Measurements from ENCODE around the gene ACTR1B.
A peak's percentile ranks its signal among the peaks of the same experiment; 100 is the strongest.
"Not testable (repeated sequence)": the region's sequence is repeated elsewhere in the genome, so short reads cannot be mapped to it uniquely, and the experiment has no call there.

ACTR1B gene

DNA sequence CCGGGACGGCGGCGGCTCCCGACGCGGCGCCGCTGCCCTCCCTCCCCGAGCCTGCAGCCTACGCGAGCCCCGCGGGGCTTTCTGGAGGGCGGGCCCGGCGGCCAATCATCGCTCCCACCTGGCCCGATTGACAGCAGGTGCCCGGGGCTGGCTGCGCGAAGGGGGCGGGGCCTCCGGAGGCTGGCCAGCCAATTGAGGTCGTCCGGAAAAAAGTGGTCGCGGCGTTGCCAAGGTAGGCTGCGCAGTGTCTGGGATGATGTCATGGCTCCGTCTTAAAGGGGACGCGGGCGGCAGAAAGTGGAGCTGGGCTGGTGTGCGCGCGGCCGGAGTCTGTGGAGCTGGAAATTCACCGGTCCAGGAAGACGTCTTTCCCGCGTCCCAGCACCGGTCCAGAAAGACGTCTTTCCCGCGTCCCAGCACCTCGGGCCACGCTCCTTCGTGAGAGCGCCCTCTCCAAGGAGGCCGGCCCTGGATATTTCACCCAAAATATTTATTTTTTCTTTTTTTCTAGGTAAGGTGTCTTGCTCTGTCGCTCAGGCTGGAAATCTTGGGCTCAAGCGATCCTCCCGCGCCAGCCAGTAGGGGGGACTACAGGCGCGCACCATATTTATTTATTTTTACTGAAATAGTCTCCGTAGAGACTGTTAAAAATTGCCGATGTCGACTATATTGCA, at the start of gene ACTR1B:
ACTR1B (minus strand) TSS at position 83 of the 674 bp plus-strand sequence. CDS start 154 bp downstream, outside the sequence.
- DNase-seq: peak; percentile 98

DNA sequence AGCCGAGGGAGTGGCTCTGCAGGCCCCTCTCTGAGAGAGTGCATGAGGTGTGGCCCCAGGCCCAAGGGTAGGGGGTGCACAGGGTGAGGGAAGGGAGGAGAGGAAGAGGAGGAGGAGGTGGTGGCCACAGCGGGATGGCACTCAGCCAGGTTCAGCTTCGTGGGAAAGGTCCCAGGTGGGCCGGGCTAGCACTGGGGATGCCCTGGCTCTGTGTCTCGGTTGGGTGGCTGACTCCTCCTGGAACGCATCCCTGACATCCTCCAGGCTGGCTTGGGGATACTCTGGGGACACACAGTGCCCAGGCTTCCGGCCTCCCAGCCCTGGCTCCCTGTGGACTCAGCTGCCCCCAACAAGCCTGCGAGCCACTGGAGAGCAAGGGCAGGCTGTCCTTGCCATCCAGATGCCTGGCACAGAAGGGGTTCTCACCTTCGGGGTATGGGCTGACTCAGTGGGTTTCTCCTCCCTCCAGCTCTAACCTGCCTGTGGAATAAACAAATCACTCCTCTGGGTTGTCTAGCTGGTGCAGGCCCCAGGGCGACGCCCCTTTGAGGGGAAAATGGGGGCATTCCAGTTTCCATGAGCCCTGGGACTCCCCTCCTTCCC, 49.0 kb upstream of the ACTR1B start:
- no peak for DNase-seq

DNA sequence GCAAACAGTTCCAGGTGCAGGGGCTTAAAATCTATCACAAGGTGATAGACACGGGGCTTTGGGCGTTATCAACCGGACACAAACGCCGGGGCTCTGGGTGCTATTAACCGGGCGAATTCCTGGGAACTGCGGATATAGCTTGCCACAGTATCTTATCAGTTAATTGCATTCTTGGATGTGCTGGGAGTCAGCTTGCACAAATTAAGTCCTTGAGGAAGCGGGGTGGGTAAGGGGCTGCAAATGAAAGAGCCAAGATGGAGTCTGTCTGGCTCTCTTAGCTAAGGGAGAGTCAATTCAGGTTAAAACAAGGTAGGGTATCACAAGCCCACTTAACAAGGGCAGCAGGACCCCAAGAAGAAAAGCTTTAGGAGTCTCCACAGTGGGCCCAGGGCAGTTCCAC, 48.3 kb upstream of the ACTR1B start:
- not testable (repeated sequence) for DNase-seq

DNA sequence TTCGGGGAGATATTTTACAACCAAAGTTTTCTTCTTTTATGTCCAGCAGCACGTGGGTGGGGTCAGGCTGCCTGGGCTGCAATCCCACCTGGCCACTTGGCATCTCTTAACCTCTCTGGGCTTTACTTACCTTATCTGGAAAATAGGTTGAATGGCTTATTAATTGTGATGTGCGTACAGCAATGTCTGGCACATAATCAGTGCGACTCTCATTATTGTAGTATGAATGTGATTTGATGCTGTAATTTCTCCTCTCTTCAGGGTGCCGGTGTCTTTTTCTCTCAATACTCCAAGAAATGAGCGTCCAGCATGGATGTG, 47.5 kb upstream of the ACTR1B start:
- DNase-seq: no peak

DNA sequence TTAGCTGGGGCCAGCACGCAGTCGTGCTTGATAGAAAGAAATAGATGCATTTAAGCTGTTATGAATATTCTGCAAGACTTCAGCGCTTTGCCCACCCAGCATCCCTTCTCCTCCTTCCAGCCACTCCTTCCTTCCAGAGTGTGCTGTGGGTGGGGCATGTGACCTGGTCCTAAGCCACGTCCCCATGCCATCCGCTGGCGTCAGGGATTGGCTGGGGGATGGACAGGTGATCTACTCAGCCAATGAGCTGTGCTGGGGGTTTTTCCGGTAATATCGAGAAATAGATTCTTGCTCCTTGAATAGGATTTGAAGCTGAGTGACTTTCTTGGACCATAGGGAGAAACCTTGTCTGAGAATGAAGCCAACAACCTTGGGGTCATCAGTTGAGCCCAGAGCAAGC, 44.8 kb upstream of the ACTR1B start:
- no peak for DNase-seq

DNA sequence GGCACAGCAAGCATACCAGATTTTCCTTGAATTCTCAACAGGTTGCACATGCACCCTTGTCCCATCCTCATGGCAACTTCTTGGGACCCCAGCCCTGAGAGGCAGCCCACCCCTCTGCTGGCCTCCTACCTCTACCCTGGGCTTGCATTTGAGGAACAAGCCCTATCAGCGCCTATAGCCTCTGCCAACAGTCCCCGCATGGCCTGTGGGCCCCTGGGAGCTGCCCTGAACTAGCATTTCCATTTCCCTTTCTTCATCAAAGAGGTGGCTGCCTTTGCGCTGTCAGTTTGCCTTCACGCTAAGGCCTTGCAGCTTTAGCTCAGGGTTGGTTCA, 44.2 kb upstream of the ACTR1B start:
- no peak for DNase-seq

DNA sequence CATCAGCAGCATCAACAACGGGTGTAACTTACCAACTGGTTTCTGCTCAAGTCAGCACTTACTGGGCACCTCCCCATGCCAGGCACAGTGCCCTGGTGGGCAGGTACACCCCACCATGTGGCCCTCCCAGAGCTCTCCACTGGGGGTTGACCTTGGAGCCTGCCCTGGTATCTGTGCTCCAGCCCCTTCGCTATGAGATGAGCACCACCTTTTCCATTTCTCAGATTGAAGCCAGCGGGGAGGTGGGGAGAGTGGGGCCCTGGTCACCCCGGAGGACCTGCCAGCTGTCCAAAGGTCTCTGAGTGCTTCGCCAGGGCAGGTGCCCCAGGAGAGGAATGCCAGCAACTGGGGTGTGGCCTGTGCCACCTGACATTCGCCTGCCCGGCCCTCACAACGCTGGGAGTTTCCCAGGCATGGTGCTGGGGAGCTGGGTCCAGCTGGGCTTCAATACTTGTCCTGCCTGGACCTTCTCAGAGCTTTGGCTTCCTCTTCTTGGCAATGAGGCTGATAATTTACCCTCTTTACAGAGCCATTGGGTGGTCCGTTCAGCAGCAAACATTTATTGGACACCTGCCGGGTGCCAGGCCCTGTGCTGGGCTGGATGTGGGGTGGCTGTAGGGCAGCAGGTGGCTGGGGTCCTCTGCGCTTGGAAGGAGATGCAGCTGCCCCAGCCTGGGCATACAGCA, 43.7 kb upstream of the ACTR1B start:
- no peak for DNase-seq

DNA sequence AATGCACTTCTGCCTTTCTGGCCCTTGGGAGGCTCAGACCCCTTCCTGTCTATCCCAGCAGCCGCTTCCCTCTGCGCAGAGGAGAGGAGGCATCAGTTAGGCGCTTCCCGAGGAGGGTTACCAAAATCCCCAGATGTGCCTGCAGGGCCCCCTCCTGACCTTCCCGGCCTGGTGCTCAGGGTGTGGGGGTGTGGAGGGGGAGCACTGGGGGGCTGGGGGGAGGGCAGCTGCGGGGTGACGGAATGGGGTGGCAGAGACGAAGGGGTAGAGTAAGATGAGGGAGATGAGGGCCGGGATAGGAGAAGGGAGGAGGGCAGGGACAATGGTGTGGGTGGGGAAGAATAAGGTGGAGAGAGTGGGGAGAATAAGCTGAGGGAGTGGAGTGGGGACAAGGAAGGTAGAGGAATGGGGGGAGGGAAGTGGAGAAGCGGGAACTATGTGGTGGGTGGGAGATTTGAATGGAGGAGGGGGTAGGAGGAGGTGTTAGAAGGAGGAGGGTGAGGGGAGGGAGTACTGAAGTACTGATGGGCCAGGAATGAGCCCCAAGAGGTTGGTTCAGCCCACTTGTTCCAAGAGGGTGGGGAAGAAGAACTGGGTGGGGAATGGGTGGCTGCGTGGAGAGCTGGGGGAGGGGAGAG, 43.0 kb upstream of the ACTR1B start:
- no peak for DNase-seq

DNA sequence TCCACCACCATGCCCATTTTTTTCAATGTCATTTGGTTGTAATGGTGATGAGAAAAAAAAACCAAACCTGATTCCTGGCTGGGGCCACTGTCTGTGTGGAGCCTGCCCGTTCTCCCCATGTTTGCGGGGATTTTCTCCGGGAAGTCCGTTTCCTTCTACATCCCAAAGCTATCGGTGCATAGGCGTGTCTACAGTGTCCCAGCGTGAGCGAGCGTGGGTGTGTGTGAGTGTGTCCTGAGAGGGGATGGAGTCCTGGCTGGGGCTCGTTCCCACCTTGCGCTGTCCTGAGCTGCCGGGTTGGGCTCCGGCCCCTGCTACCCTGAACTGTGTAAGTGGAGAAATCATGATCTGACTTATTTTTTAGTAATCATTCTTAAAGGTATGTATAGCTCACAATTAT, 42.3 kb upstream of the ACTR1B start:
- no peak for DNase-seq

DNA sequence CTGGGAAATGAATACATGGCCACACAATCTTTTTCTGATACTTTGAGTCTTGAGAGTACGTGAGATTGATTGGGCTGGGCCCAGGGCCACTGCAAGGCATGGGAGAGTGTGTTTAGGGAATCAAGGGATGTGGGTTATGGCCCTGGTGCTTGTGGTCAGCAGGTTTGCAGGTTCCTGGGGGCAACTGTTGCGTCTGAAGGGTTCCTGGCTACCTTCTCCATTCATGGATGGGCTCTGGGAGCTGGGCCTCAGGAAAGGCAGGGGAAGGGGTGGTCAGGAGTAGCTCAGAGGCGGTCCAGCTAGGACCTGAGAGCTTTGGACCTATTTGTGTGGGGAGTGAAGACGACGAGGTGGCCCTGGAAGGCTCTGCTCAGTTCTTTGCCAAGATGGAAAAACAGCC, 41.1 kb upstream of the ACTR1B start:
- no peak for DNase-seq

DNA sequence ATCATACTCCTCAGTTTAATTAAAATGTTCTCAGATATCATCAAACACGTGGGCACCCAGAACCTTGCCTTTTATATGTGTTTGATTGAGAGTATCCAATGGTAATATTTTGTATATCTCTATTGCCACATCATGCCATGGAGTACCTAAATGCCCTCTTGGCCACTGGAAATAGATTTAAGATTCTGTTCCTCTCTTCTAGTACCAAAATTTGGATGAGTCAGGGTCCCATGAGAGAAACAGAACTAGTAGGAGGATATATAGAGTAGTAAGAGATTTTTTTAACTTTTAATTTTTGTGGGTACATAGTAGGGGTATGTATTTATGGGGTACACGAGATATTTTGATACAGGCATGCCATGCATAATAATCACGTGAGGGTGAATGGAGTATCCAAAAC, 39.9 kb upstream of the ACTR1B start:
- DNase-seq: no peak

DNA sequence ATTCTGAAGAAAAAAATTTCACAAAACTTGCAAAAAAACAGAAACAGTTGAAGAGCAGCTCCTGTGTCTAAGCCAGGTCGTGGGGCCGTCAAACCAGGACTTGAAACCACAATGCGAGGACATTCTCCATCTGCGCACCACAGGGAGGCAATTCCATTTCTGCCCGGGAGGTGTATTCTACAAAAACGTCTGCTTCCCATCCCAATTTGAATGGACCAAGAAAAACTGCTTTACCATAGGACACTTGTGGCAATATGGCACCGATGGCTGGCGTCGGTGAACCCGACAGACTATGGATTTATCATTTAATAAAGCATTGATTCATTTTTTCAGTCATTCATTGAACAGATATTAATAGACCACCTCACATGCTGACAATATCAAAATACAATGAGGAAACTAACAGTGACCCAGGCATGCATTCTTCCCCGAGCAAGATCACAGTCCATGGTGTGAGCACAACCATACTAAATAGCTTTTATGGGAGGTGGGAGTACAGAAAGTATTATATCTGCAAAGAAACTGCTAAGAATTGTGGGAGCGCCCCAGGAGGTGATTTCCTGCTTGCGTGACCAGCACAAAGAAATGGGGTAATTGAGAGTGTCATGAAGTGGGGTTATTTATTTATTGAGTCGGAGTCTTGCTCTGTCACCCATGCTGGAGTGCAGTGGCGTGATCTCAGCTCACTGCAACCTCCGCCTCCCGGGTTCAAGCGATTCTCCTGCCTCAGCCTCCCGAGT, 39.1 kb upstream of the ACTR1B start:
- DNase-seq: no peak

DNA sequence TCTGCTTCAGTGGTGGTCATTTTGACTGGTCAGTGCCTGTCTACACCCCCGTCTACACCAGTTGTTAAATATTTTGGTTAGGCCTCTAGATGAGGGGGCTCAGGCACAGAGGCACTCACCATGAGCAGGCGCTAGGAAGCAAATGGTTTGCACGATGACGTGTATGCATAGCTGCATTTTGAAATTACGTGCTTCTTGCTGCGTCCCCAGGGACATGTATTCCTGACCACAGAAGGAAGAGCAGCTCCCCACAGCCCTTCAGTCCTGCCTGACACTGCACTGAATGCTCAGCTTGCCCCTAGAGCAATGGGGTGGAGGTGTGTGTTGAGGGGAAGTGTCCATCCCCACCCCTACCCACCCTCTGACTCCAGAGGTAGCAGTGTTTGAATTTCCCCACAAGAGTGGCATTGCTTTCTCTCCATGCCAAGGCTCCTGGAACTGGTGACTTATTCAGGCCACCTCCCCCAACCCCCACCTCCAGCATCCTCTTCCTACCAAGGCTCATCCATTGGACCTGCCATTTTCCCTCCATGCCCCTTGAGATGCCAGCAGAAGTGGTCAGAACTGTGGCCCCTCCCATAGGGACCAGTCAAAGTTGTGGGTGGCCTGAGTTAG, 38.1 kb upstream of the ACTR1B start:
- DNase-seq: peak; percentile 54

DNA sequence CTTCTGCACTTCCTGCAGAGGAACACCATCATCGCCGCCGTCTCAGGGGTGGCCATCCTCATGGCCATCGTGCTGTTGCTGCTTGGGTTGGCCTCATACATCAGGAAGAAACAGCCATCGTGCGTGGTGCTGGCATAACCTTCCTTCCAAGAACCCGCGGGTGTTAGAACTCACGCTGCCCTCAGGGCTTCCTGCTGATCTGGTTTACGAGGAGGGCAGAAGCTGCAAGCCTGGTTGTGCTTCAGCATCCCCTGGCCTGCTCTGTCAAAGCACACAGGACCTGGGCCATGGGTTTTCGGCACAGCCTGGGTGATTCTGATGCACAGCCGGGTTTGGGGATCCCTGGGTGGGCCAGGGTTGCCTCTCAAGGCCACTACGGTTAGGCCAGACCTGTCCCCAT, 37.3 kb upstream of the ACTR1B start:
- no peak for DNase-seq

DNA sequence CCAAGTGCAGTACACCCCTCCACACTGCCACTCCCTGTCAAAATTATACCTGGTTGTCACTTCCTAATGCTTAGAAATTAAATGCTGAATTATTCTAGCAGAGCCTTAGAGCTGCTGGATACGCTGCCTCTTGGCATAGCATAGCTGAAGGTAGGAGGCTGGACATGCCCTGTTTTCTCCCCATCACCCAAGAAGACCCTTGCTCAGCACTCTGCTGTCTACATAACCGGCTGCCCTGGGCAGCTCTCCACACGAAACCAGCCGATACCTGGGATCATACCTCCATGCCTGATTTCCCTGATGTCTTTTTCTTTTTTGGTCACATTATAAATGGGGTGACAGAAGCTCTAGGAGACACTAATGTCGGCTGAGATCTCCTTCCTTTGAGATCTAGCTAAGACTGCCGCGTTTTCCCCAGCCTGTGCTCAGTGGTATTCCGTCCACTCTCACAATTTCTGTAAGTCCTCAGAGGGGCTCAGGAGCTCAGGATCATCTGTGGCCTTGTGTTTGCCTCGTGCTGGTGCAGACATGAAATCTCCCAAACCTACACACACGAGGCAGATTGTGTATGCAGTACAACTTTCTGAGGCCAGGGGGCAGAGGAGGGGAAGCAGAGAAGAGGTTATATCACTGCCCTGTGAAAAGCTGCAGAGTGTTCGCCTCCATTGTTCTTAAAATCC, 36.1 kb upstream of the ACTR1B start:
- peak; percentile 50 for DNase-seq

DNA sequence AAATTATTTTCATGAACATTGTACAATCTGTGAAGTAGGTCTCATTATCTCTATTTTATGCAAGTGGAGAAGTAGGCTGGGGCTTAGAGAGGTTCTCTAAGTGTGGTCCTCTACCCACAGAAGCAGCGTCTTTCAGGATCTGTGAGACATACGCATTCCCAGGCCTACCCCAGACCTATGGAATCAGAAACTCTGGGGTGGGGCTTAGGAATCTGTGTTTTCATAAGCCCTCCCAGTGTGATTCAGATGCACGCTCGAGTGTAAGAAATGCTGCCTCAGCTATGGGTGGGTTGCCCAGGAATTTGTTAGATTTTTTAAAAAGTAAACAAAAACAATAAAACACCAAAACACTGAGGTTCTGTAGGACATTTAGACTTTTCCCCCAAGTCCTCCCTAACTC, 34.7 kb upstream of the ACTR1B start:
- no peak for DNase-seq

DNA sequence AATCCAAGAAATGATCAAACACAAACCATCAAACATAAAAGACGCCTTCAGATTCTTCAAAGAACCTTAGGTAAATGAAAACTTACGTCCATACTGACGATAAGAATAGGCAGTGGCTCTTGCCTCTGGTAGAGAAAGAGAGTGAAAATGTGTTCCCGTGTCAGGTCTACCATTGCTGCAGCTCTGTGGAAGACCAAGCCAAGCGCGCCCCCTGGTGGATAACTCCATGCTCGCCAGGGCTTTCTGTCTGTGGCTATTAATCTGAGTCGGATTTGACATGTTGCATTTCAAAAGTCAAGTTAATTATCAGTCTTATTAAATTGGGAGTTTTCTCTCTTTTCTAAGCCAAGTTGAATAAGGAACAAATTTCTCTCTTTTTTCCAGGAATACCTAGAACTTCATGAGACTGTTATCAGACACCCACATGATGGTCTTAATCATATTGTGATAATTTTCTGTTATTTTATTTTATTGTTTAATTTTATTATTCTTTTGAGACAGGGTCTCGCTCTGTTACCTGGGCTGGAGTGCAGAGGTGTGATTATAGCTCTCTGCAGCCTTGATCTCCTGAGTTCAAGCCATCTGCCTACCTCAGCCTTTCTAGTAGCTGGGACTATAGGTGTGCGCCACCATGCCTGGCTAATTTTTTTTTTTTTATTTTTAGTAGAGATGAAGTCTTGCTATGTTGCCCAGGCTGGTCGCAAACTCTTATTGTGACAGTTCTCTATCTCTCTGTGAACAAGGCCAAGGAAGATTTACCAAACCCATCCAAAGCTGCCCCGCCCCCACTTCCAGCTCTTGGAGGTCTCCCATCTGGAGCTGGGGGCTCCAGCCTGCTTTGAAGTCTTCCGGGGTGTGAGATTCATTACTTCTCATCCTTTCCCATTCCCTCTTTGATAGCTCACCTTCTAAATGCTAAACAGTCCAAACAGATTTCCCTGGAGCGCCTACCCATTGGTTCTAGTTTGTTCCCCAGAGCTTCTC, 33.7 kb upstream of the ACTR1B start:
- DNase-seq: peak; percentile 77

DNA sequence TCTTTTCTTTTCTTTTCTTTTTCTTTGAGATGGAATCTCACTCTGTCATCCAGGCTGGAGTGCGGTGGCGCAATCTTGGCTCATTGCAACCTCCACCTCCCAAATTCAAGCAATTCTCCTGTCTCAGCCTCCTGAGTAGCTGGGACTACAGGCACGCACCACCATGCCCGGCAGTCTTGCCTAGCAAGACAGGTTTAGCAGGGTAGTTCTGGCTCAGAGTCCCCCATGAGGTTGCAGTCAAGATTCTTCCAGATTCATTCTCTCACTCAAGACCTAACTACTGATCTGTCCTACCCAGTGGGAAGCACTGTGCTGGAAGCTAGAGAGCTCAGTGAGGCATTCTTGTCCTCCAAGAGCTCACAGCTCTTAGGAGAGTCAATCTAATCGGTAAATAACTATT, 31.9 kb upstream of the ACTR1B start:
- no peak for DNase-seq

DNA sequence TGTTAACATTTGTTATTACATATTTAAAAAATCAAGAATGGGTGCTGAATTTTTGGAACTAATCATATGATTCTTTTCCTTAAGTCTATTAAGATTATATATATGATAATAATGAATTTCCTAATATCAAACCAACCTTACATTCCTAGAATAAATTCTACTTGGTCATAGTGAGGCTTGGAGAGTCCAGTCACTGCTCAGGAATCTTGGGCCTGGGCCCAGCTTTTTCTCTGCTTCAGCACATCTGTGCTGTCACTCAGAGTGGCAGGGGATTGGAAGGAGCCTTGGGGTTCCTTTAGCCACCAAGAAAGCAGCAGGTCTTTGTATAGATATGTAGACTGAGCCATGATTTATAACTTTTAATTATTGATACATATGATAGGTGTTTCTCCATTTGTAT, 29.6 kb upstream of the ACTR1B start:
- peak; percentile 15 for DNase-seq

DNA sequence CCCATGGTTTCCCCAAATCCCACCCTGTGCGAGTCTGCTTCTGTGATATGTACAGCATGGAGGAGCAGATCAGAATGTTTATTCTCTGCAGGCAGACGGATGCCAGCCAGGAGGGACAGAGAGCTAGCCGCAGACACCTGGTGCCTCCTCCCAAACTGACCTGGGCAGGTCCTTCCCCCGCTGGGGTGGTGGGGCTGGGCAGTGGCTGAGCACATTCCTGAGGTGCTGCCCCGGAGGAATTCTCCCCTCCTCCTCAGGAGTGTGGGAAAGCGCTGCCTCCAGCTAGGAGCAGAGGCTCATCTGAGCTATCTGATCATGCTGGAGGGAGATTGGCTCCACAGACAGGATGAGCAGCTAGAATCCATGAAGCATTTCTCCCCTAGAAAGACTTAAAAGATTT, 27.3 kb upstream of the ACTR1B start:
- no peak for DNase-seq
